Aorta (tissue), 5 donors: ENCODE results near the gene HDAC7. TPM values are rescaled to one million over a fixed set of nuclear protein-coding genes. Genes with fewer than 3 reads are reported as not detected.
A peak's percentile ranks its signal among the peaks of the same experiment; 100 is the strongest.

Experiments
- ATAC-seq: fragments of 200-7000 bp; cut with Tn5 transposase; one replicate; pipeline ENCODE4 v1.9.1; 2022; ENCODE audit warnings: moderate library complexity; ENCODE audit not compliant: low FRiP score
- DNase-seq, 2 donors: peaks; one replicate each; pipeline ENCODE4 v3.0.0-alpha.2; 2020
- H3K27ac ChIP-seq, 2 donors: one replicate each; pipeline ENCODE4 v1.5.1; 2013; ENCODE audit warnings: low read length in 2 of 2, mild to moderate bottlenecking in 2 of 2, moderate library complexity in 2 of 2, control low read depth in 1 of 2, inconsistent platforms in 1 of 2, low read depth in 1 of 2
- H3K27me3 ChIP-seq, 2 donors: one replicate each; pipeline ENCODE4 v1.6.1; 2013; ENCODE audit warnings: control low read depth in 1 of 2, low read length in 1 of 2, mild to moderate bottlenecking in 1 of 2, moderate library complexity in 1 of 2; ENCODE audit not compliant: insufficient read depth in 2 of 2, control insufficient read depth in 1 of 2
- H3K36me3 ChIP-seq, 2 donors: one replicate each; pipeline ENCODE4 v1.6.1; 2013; ENCODE audit warnings: control low read depth in 1 of 2, low read length in 1 of 2, mild to moderate bottlenecking in 1 of 2; ENCODE audit not compliant: insufficient read depth in 2 of 2, control insufficient read depth in 1 of 2
- H3K4me1 ChIP-seq, 2 donors: one replicate each; pipeline ENCODE4 v1.6.1; 2013; ENCODE audit warnings: low read length in 2 of 2, control low read depth in 1 of 2, mild to moderate bottlenecking in 1 of 2, moderate library complexity in 1 of 2; ENCODE audit not compliant: insufficient read depth in 2 of 2, control insufficient read depth in 1 of 2
- H3K4me3 ChIP-seq, 2 donors: one replicate each; pipeline ENCODE4 v1.5.1; 2013; ENCODE audit warnings: low read length in 2 of 2, control low read depth in 1 of 2, mild to moderate bottlenecking in 1 of 2
- H3K9me3 ChIP-seq: one replicate; pipeline ENCODE4 v1.6.1; 2013; ENCODE audit warnings: mild to moderate bottlenecking, low read length; ENCODE audit not compliant: control insufficient read depth
- WGBS, 2 donors: extraction: QIAGEN DNeasy Blood & Tissue Kit; methylation state at CpG; one replicate each; pipeline ENCODE4 v1.1.7; 2013; 5-methylcytosine and 5-hydroxymethylcytosine counted together
- intact Hi-C, 2 donors: fragments of 100-400 bp; cut with DNase I; formaldehyde crosslinking; loops; one replicate each; pipeline versions ENCODE4 v1.14.2 to v1.15.0; 2022
- polyA plus RNA-seq, 2 donors: library from polyadenylated mRNA; stranded (reverse); fragments of 200-250 nt; gene quantifications; one replicate each; pipeline ENCODE4 v1.2.3, GENCODE V29; 2013
- total RNA-seq, 2 donors: library from RNA; stranded (reverse); fragmentation: NEBNext Ultra II Directional; extraction: Animal tissue kit (Norgen Biotek cat#: 25700); gene quantifications; one replicate each; pipeline ENCODE4 v1.2.1, GENCODE V29; 2021
- donor health status: healthy with polysubstance abuse.
- donor health status: Bipolar disorder and iron deficiency.
- donor health status: DM: no; HTN: no; CAD: no.
- donor health status: DM: no; HTN: no; CAD: no.
- donor health status: DM: yes; HTN: yes; CAD: no.

HDAC7 gene
- total and polyA plus RNA-seq, 4 donors = 17.0 to 192 (median 119) TPM

DNA sequence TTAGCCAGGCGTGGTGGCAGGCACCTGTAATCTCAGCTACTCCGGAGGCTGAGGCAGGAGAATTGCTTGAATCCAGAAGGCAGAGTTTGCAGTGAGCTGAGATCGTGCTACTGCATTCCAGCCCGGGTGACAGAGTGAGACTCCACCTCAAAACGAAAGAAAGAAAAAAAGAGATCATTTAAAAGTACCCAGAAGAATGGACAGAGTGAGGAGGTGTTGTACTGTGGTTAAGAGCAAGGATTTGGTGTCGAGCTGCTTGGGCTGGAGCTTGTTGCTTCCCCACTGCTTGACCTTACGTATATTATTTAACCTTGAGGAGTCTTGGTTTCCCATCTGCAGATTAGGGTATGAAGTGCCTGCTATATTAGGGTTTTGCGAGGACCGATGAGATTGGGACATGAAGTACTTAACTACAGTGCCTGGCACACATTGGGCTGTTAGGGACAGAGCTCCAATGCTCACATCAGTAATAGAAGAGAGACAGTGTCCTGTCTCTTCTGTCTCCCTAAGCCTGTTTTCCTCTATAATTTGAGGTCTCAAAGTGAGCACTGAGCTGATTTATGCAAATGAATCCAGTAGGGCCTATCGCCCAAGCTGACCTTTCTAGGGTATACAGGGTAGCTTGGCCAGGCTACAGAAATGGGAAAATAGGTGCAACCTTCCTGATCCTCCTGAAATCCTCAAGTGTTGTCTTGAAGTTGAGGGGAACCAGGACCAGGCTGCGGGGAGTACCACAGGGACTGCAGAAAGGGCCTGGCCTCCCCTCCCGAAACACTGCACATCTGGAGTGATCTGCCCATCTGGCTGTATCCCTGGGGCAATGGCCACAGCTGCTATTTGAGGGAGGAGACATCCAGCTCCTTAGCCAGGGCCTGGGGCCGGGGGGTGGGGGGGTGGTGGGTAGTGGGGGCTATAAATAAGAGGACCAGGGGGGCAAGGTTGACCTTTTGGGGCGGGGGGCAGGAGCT, 8.6 kb upstream of the HDAC7 start:
- DNase-seq (peak in 1 of 2 donors; percentile 17), ATAC-seq (peak; percentile 6)
- no peaks in the 10 kb centered on the region for H3K9me3 ChIP-seq
- peak overlapping the region; percentile 62 to 87 for H3K27ac ChIP-seq
- 50 to 53% methylated on average over 13 to 14 of the region's 14 CpGs for WGBS, 2 donors
- no peaks in the 10 kb centered on the region for H3K27me3 ChIP-seq
- no peaks in the 10 kb centered on the region for H3K36me3 ChIP-seq
- no peak overlapping the region for H3K4me3 ChIP-seq
- peaks cover 0 to 4% of the 10 kb centered on the region in 2 donors for H3K4me1 ChIP-seq
- intact Hi-C loops = no loop called here

- peaks cover 11% of the 10 kb centered on the region in 2 donors for H3K4me1 ChIP-seq
- H3K27ac ChIP-seq = peak overlapping the region; percentile 64 to 80
- DNase-seq (peak; percentile 85 to 87), ATAC-seq (peak; percentile 23)
- WGBS, 2 donors = 9 to 11% methylated on average over 6 of the region's 6 CpGs
- H3K4me3 ChIP-seq = no peak overlapping the region
- intact Hi-C loops = no loop called here
- H3K9me3 ChIP-seq = no peaks in the 10 kb centered on the region
- H3K27me3 ChIP-seq = no peaks in the 10 kb centered on the region
- H3K36me3 ChIP-seq = no peaks in the 10 kb centered on the region
Observed at GRCh38 chr12:47825173-47825639, 5.5 kb upstream of the HDAC7 start.

DNA sequence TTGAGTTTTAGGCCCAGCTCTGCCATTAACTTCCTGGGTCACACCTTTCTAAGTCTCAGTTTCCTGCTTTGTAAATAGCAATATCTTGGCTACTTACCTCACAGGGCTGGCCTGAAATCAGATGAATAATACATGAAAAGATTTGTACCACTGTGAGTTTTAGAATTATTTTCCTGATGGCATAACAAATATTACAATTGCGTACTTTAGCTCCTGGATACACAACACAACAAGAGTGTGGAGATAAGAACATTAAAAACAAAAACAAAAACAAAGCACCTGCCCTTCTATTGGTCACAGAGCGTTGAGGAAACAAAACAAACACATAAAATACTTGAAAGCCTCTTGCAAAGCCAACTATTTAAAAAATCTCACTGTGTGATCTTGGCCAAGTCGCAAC, 4.9 kb upstream of the HDAC7 start:
- no peaks in the 10 kb centered on the region for H3K27me3 ChIP-seq
- no peak for ATAC-seq
- intact Hi-C loops = no loop called here
- H3K4me3 ChIP-seq = no peak overlapping the region
- H3K36me3 ChIP-seq = no peaks in the 10 kb centered on the region
- no peaks in the 10 kb centered on the region for H3K9me3 ChIP-seq
- peaks cover 11% of the 10 kb centered on the region in 2 donors for H3K4me1 ChIP-seq
- no peak for DNase-seq
- peak overlapping the region; percentile 80 to 86 for H3K27ac ChIP-seq
- WGBS, 2 donors = 31 to 33% methylated on average over 3 of the region's 3 CpGs

- H3K27ac ChIP-seq = peak overlapping the region; percentile 80 to 86
- ATAC-seq (no peak), DNase-seq (peak in 1 of 2 donors; percentile 36)
- peaks cover 11% of the 10 kb centered on the region in 2 donors for H3K4me1 ChIP-seq
- H3K27me3 ChIP-seq = no peaks in the 10 kb centered on the region
- H3K36me3 ChIP-seq = no peaks in the 10 kb centered on the region
- no peak overlapping the region for H3K4me3 ChIP-seq
- no peaks in the 10 kb centered on the region for H3K9me3 ChIP-seq
- WGBS, 2 donors = 85 to 94% methylated on average over 2 of the region's 2 CpGs
- intact Hi-C loops = no loop called here
Observed at GRCh38 chr12:47824198-47824597, 4.5 kb upstream of the HDAC7 start.

DNA sequence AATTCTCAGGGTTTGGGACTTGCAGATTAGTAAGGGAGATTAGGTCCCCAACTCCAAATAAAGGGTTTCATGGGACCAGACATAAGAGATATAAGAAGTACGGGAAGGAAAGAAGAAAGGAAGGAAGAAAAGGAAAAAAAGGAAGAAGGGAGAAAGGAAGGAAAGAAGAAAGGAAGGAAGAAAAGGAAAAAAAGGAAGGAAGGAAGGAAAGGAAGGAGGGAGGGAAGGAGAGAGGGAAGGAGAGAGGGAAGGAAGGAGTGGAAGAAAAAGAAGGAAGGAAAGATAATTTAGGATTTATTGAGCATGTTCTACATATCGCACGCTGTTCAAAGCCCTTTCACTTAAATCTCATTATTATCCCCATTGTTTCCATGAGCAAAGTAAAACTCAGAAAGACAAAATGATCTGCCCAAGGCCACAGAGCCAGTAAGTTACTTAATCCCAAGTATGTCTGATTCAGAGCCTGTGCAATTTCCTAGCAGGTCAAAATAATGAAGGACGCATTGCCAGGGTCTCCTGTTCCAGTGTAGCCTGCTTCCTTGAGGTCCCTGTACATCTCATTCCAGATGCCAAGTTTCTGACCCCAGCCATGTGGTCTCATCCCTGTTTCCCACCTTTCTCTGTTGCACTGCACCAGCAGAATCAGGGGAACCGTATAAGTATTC, 3.9 kb upstream of the HDAC7 start:
- no peak for ATAC-seq
- Histone ChIP-seq H3K27ac (peak overlapping the region; percentile 80 to 86), H3K4me3 (no peak overlapping the region), H3K9me3 (no peaks in the 10 kb centered on the region), H3K36me3 (no peaks in the 10 kb centered on the region), H3K27me3 (no peaks in the 10 kb centered on the region), H3K4me1 (peaks cover 10 to 11% of the 10 kb centered on the region in 2 donors)
- 92 to 95% methylated on average over 5 of the region's 5 CpGs for WGBS, 2 donors
- peak in 1 of 2 donors; percentile 11 for DNase-seq
- intact Hi-C loops = no loop called here

DNA sequence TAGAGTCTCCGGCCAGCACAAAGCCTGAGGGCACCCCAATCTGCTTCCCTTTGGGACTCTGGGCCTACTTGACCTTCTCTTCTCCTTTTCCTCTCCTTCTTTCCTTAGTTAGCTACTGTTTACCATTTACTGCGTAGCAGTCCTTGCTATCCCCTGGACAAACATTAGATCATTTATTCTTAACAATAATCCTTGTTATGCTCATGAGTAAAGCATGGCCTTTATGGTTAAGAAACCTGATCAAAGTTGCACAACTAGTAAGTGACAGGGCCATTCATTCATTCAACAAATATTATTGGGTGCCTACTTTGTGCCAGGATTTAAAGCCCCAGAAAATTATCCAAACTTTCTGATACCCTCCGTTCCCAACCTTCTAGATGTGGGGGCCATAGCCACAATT, 3.2 kb upstream of the HDAC7 start:
- intact Hi-C loops = no loop called here
- Histone ChIP-seq H3K27me3 (no peaks in the 10 kb centered on the region), H3K4me1 (peaks cover 6 to 13% of the 10 kb centered on the region in 2 donors), H3K36me3 (no peaks in the 10 kb centered on the region), H3K4me3 (no peak overlapping the region), H3K9me3 (no peaks in the 10 kb centered on the region), H3K27ac (peak overlapping the region; percentile 89 to 95)
- no peak for ATAC-seq
- whole genome bisulfite sequencing, 2 donors = 67 to 84% methylated on average over 3 of the region's 3 CpGs
- peak; percentile 23 to 49 for DNase-seq

GRCh38 chr12:47822401-47822800, 2.7 kb upstream of the HDAC7 start:
- no peaks in the 10 kb centered on the region for H3K9me3 ChIP-seq
- H3K4me1 ChIP-seq = peaks cover 6 to 13% of the 10 kb centered on the region in 2 donors
- no peaks in the 10 kb centered on the region for H3K36me3 ChIP-seq
- DNase-seq (peak in 1 of 2 donors; percentile 5), ATAC-seq (no peak)
- intact Hi-C loops = no loop called here
- H3K27ac ChIP-seq = peak overlapping the region; percentile 89 to 95
- 15 to 38% methylated on average over 2 of the region's 2 CpGs for WGBS, 2 donors
- H3K4me3 ChIP-seq = no peak overlapping the region
- no peaks in the 10 kb centered on the region for H3K27me3 ChIP-seq

GRCh38 chr12:47821346-47821706, 1.6 kb upstream of the HDAC7 start:
- H3K4me3 ChIP-seq = no peak overlapping the region
- 17 to 25% methylated on average over 4 of the region's 4 CpGs for WGBS, 2 donors
- peak in 1 of 2 donors; percentile 66 for DNase-seq

More at GRCh38 chr12:47821346-47821706, 1.6 kb upstream of the HDAC7 start:
- H3K9me3 ChIP-seq = no peaks in the 10 kb centered on the region
- intact Hi-C loops = no loop called here
- H3K27ac ChIP-seq = peak overlapping the region; percentile 89 to 95
- no peaks in the 10 kb centered on the region for H3K36me3 ChIP-seq
- peak; percentile 12 for ATAC-seq
- H3K27me3 ChIP-seq = no peaks in the 10 kb centered on the region
- H3K4me1 ChIP-seq = peaks cover 6 to 13% of the 10 kb centered on the region in 2 donors
